Astrocyte of the spinal cord (primary cell): ENCODE data around the gene ARHGAP31.

Source experiments
- DNase-seq: peaks from one replicate; pipeline ENCODE4 v3.0.0; 2011; ENCODE audit warnings: low read depth, low spot score
- H3K4me3 ChIP-seq: 2 replicates; pipeline ENCODE4 v1.5.1; 2011; ENCODE audit warnings: low read depth, mild to moderate bottlenecking, low read length, moderate library complexity
- CTCF ChIP-seq: IDR thresholded peaks from 2 replicates; pipeline ENCODE4 v1.5.1; 2012; ENCODE audit warnings: low read depth, mild to moderate bottlenecking, low read length, inconsistent platforms
- in situ Hi-C: cut with HindIII; loops from 2 replicates; pipeline ENCODE4 v1.10.0; 2017; ENCODE audit warnings: low sequenced_read_pairs

Gene ARHGAP31

DNA sequence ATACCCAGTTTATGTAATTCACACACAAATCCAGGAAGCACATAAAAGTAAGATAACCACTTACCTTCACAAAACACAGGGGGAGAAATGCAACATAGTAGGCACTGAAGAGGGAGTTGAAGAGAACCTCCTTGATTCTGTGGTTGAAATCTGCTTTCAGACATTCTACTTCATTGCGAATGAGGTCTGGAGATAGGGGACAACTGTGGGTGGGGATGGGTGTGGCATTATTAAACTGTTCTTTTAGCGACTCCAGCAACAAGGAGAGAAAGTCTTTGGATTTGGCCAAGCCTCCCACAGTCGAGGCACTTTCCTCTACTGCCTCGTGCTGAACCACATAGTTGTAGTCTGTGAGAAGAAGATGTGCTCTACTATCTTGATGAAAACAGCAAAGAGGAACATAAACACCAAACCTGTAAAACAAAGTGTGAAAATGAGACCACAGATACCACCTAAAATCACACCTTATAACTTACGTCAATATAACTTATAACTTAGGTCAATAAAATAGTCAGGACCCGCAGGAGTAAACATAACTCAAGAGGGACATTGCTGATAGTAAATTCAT, 143.6 kb downstream of the ARHGAP31 start:
- no peak for TF ChIP-seq CTCF
- DNase-seq: no peak
- no peak overlapping the region for H3K4me3 ChIP-seq
- in situ Hi-C loops: no loop called here

- H3K4me3 ChIP-seq: no peak overlapping the region
- DNase-seq: no peak
- no peak for TF ChIP-seq CTCF
- in situ Hi-C loops: no loop called here
Measured at GRCh38 chr3:119443179-119443578, 149.0 kb downstream of the ARHGAP31 start.

DNA sequence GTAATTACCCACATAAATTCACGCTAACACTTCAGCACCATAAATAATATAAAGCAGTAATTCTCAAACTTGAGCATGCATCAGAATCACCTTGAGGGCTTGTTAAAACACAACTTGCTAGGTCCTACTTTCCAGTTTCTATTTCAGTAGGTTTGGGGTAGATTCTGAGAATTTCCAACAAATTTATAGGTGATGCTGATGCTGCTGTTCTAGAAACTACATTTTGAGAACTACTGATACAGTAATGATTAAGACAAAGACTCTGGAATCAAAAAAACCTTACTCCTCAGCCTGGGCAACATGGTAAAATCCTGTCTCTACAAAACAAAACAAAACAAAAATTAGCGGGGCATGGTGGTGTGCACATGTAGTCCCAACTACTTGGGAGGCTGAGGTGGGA, 150.4 kb downstream of the ARHGAP31 start:
- H3K4me3 ChIP-seq: no peak overlapping the region
- no peak for TF ChIP-seq CTCF
- DNase-seq: no peak
- in situ Hi-C loops: no loop called here

DNA sequence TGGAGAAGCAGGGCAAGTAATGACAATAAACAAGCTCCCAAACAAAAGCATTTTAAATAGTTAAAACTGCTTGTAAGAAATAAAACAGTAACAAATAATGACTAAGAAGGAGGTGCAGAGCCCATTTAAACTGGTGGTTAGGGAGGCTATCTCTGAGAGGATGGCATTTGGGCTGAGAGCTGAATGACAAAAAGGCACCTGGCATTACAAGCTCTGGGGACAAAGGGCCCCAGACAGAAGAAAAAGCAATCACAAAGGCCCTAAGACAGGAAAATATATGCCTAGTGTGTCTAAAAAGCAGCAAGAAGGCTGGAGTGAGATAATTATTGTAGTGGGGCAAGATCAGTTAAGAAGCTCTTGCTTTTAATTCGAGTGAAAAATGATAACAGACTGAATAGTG, 159.6 kb downstream of the ARHGAP31 start:
- in situ Hi-C loops: no loop called here
- DNase-seq: no peak
- no peak for TF ChIP-seq CTCF
- no peak overlapping the region for H3K4me3 ChIP-seq

- H3K4me3 ChIP-seq: no peak overlapping the region
- in situ Hi-C loops: no loop called here
- TF ChIP-seq CTCF: no peak
- DNase-seq: no peak
Measured at GRCh38 chr3:119456469-119456868, 162.3 kb downstream of the ARHGAP31 start.

- no peak for TF ChIP-seq CTCF
- no peak for DNase-seq
- in situ Hi-C loops: no loop called here
- no peak overlapping the region for H3K4me3 ChIP-seq
Measured at GRCh38 chr3:119457246-119457645, 163.1 kb downstream of the ARHGAP31 start.
